ENCODE measurements around the gene COMMD7. TPM values are rescaled to one million over a fixed set of nuclear protein-coding genes. Genes with fewer than 3 reads are reported as not detected.

Gene COMMD7
- total and polyA plus RNA-seq, 9 of the 15 experiments (the other 6 are each of a cell fraction or from before 2014, with no cell fraction given) = 11.9 to 69.1 (median 34.7) TPM

DNA sequence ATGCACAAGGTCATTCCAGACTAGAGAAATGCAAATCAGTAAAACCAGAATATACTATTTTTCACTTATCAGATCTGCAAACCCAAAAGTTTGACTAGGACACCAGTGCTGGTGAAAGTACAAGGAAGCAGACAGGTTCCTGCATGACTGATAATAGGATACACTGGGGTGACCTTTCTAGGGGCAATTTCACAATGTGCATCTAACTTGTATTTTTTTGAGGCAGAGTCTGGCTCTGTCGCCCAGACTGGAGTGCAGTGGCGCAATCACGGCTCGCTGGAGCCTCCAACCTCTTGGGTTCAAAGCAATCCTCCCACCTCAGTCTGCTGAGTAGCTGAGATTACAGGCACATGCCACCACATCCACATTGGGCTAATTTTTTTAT lies 11.4 kb downstream of the COMMD7 start (continued):
- no peak for TF ChIP-seq MITF (IDR thresholded peaks at IDR 0.05)
- TF ChIP-seq GATAD2B (IDR thresholded peaks at IDR 0.05; ENCODE audit: borderline replicate concordance) = no peak
- no peak for TF ChIP-seq TARDBP (IDR thresholded peaks at IDR 0.05)
- no peak for TF ChIP-seq NFRKB (IDR thresholded peaks at IDR 0.05; ENCODE audit: low read depth)
- TF ChIP-seq RCOR1 (IDR thresholded peaks at IDR 0.05; ENCODE audit: borderline replicate concordance in 1 of 2, low read depth in 2 of 2, low read length in 2 of 2) = peak; percentile 46 to 81; a peak in 3 of 4 replicates
- TF ChIP-seq BRCA1 (IDR thresholded peaks at IDR 0.05) = no peak
- no peak for TF ChIP-seq BRCA1 (CRISPR knock-in tag; IDR thresholded peaks at IDR 0.05)
- TF ChIP-seq CTBP1 (IDR thresholded peaks at IDR 0.05; ENCODE audit: borderline replicate concordance) = peak; percentile 35; the same call in 1 of the 2 replicates
- TF ChIP-seq CEBPG (CRISPR knock-in tag; IDR thresholded peaks at IDR 0.05) = peak; percentile 66
- peak; percentile 62 to 91 for TF ChIP-seq CEBPG (tag; conservative IDR thresholded peaks at IDR 0.05 in 1 of 2, IDR thresholded peaks at IDR 0.05 in 1 of 2)
- no peak for TF ChIP-seq ADNP (tag; IDR thresholded peaks at IDR 0.05)
- TF ChIP-seq, protein P1, sequence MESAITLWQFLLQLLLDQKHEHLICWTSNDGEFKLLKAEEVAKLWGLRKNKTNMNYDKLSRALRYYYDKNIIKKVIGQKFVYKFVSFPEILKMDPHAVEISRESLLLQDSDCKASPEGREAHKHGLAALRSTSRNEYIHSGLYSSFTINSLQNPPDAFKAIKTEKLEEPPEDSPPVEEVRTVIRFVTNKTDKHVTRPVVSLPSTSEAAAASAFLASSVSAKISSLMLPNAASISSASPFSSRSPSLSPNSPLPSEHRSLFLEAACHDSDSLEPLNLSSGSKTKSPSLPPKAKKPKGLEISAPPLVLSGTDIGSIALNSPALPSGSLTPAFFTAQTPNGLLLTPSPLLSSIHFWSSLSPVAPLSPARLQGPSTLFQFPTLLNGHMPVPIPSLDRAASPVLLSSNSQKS (CRISPR knock-in tag; IDR thresholded peaks at IDR 0.05) = no peak
- no peak for TF ChIP-seq ILF3 (IDR thresholded peaks at IDR 0.05; ENCODE audit: borderline replicate concordance)
- TF ChIP-seq HDAC1 (IDR thresholded peaks at IDR 0.05) = peak in 1 of 2 experiments; percentile 68; a peak in 2 of 4 replicates
- no peak for TF ChIP-seq CBX3 (IDR thresholded peaks at IDR 0.05; ENCODE audit: borderline replicate concordance in 1 of 2, low read length in 2 of 2)
